GM19351 (cell line): ENCODE data around the gene ZBED1.
"Not testable (repeated sequence)": the region's sequence is repeated elsewhere in the genome, so short reads cannot be mapped to it uniquely, and the experiment has no call there.

ENCODE experiments used
- ATAC-seq: cut with Tn5 transposase; IDR thresholded peaks from one replicate; pipeline ENCODE4 v1.9.1; 2021; ENCODE audit warnings: mild to moderate bottlenecking, moderate library complexity; ENCODE audit not compliant: unreplicated experiment

ZBED1 gene

GRCh38 chrX:2477313-2477712 is 23.5 kb downstream of the ZBED1 start:
- not testable (repeated sequence) for ATAC-seq

DNA sequence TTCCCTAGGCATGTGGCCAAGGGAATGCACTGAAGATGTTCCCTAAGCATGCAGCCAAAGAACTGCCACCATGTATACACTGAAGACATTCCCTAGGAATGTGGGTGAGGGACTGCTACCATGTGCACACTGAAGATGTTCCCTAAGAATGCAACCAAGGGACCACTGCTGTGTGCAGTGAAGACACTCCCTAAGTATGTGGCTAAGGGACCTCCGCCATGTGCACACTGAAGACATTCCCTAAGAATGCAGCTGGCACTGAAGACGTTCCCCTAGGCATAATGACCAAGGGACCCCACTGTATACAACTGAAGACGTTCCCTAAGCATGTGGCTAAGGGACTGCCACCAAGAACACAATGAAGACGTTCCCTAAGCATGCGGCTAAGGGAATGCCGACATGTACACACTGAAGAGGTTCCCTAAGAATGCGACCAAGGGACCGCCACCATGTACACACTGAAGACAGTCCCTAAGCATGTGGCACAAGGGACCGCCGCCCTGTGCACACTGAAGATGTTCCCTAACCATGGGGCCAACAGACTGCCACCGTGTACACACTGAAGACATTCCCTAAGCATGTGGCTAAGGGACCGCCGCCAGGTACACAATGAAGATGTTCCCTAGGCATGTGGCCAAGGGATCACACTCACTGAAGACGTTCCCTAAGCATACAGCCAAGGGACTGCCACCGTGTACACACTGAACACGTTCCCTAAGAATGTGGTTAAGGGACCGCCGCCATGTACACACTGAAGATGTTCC is 25.6 kb downstream of the ZBED1 start:
- no peak for ATAC-seq

DNA sequence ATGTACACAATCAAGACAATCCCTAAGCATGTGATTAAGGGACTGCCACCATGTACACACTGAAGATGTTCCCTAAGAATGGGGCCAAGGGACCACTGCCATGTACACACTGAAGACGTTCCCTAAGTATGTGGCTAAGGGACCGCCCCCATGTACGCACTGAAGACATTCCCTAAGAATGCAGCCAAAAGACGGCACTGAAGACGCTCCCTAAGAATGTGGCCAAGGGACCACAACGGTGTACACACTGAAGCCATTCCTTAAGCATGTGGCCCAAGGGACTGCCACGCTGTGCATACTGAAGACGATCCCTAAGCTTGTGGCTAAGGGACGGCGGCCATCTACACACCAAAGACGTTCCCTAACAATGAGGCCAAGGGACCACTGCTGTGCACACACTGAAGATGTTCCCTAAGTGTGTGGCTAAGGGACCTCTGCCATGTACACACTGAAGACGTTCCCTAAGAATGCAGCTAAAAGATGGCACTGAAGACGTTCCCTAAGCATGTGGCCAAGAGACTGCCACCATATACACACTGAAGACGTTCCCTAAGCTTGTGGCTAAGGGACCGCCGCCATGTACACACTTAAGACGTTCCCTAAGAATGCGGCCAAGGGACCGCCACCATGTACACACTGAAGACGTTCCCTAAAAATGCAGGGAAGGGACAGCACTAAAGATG is 26.4 kb downstream of the ZBED1 start:
- no peak for ATAC-seq

DNA sequence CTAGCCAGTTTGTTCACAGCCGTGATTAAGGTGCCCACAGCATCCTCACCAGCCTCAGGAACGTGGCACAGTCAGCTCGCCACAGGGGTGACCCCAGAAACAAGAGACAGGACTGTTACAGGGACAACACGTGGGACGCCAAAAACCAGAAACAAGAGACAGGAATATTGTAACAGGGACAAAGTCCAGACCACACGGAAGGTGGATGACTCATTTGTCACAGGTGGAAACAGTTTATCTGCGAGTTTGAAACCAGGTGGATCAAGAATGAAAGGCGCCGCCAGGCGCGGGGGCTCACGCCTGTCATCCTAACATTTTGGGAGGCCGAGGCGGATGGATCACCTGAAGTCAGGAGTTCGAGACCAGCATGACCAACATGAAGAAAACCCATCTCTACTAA is 27.7 kb downstream of the ZBED1 start:
- ATAC-seq, result not testable (repeated sequence)

DNA sequence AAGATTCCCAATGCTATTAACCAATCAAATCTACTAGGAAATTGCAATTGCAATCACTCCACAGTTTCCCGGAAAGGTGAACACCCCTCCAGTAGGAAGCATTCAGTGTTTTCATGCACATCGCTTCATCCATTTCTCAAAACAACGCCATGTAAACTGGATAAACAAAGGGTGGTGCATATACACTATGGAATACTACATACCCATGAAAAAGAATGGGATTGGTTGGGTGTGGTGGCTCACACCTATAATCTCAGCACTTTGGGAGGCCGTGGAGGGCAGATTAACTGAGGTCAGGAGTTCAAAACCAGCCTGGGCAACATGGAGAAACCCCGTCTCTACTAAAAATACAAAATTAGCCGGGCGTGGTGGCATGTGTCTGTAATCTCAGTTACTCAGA is 29.1 kb downstream of the ZBED1 start:
- no peak for ATAC-seq

- ATAC-seq, result not testable (repeated sequence)
Measured at GRCh38 chrX:2471126-2471525, 29.6 kb downstream of the ZBED1 start.

- ATAC-seq, result not testable (repeated sequence)
Measured at GRCh38 chrX:2469852-2470251, 30.9 kb downstream of the ZBED1 start.

DNA sequence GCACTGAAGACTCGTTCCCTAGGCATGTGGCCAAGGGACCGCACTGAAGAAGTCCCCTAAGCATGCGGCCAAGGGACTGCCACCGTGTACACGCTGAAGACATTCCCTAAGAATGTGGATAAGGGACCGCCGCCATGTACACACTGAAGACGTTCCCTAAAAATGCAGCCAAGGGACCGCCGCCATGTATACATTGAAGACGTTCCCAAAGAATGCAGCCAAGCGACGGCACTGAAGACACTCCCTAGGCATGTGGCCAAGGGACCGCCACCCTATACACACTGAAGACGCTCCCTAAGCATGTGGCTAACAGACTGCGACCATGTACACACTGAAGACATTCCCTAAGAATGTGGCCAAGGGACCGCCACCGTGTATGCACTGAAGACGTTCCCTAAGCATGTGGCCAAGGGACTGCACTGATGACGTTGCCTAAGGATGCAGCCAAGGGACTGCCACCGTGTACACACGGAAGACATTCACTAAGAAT is 31.5 kb downstream of the ZBED1 start:
- no peak for ATAC-seq

GRCh38 chrX:2468261-2469195 is 32.2 kb downstream of the ZBED1 start:
- no peak for ATAC-seq

- ATAC-seq, result no peak
Measured at GRCh38 chrX:2466876-2467656, 33.7 kb downstream of the ZBED1 start.

- no peak for ATAC-seq
Measured at GRCh38 chrX:2464677-2465166, 36.1 kb downstream of the ZBED1 start.

GRCh38 chrX:2463973-2464676 is 36.7 kb downstream of the ZBED1 start:
- no peak for ATAC-seq

GRCh38 chrX:2463481-2463880 is 37.3 kb downstream of the ZBED1 start:
- ATAC-seq, result not testable (repeated sequence)

- no peak for ATAC-seq
Measured at GRCh38 chrX:2462780-2463179, 38.0 kb downstream of the ZBED1 start.

- ATAC-seq, result no peak
Measured at GRCh38 chrX:2462074-2462473, 38.7 kb downstream of the ZBED1 start.

GRCh38 chrX:2461711-2462016 is 39.1 kb downstream of the ZBED1 start:
- ATAC-seq, result no peak

DNA sequence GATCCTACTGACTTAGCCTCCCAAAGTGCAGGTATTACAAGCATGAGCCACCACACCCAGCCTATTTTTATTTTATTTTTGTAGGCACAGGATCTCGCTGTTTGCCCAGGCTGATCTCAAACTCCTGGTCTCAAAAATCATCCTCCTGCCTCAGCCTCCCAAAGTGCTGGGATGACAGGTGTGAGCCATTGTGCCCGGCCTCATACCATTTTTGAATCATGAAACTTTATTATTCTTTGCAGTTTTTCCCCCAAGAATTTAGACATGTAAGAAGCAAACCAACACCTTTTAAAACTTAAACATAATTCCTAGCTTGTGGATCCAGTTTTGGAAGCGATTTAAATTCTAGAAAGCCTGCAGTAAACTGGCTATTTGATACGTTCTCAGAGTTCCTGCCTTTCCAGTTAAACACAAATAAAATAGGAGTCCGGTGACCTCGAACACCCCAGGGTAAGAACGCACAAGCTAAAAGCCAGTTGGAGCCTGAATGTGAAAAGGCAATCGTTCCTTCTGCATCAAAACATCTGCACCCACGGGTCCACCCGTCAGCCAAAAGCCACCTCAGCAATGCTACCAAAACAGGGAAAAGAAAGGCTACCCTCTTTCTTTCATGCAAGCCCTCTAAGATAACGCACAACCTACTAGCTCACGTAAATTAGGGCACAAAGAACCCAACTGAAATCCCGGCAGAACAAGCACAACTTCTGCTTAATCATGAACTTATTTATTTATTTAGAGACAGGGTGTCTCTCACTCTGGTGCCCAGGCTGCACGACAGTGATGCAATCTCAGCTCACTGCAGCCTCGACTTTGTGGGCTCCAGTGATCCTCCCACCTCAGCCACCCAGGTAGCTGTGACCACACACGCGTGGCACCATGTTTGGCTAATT is 39.7 kb downstream of the ZBED1 start:
- not testable (repeated sequence) for ATAC-seq

DNA sequence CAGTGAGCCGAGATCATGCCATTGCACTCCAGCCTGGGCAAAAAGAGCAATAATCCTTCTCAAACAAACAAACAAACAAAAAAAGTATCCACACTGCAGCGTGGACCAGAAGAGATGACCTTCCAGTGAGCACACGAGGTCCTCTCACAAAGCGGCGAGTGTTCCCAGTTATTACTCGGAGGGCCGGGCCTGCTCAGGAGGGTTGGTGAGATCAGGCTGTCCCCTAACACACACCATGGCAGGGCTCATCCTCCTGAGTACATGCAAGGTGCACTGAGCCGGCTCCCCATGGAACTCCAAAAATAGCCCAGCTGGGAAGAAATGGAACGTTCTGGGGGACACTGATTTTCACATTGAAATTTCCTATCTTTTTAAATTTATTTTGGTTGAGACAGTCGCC is 40.7 kb downstream of the ZBED1 start:
- not testable (repeated sequence) for ATAC-seq

DNA sequence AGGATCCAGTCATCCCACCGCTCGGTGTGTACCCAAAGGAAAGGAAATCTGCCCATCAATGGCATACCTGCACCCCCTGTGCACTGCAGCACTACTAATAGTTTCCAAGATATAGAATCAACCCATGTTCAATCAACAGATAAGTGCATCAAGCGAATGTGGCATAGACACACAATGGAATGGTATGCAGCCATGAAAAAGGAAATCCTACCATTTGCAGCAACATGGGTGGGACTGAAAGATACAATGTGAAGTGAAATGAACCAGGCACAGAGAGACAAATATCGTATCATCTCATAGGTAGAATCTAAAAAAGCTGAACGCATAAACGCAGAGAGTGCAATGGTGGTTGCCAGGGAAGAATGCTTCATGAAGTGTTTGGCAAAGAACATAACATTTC is 42.5 kb downstream of the ZBED1 start:
- ATAC-seq, result no peak
